Prostate gland (tissue), 2 donors: ENCODE results near the gene LRP2BP.

Experiments
- POLR2A ChIP-seq: fragments of 450-650 bp; IDR thresholded peaks from one replicate; pipeline ENCODE4 v1.6.1; 2016; ENCODE audit warnings: antibody characterized with exemption, mild to moderate bottlenecking
- TF ChIP-seq, protein P1 (sequence below), 4 experiments: fragments of 200-600 bp in 2 of 4; fragments of 450-650 bp in 2 of 4; sonication (generic) in 2 of 4; IDR thresholded peaks; 1 replicate in 3 of 4; 2 replicates in 1 of 4; pipeline ENCODE4 v1.5.1; 2016 to 2019; ENCODE audit warnings: antibody characterized with exemption in 4 of 4, mild to moderate bottlenecking in 2 of 4, moderate library complexity in 2 of 4

GRCh38 chr4:185392156-185392555, 3.6 kb downstream of the LRP2BP start:
- TF ChIP-seq, protein P1, sequence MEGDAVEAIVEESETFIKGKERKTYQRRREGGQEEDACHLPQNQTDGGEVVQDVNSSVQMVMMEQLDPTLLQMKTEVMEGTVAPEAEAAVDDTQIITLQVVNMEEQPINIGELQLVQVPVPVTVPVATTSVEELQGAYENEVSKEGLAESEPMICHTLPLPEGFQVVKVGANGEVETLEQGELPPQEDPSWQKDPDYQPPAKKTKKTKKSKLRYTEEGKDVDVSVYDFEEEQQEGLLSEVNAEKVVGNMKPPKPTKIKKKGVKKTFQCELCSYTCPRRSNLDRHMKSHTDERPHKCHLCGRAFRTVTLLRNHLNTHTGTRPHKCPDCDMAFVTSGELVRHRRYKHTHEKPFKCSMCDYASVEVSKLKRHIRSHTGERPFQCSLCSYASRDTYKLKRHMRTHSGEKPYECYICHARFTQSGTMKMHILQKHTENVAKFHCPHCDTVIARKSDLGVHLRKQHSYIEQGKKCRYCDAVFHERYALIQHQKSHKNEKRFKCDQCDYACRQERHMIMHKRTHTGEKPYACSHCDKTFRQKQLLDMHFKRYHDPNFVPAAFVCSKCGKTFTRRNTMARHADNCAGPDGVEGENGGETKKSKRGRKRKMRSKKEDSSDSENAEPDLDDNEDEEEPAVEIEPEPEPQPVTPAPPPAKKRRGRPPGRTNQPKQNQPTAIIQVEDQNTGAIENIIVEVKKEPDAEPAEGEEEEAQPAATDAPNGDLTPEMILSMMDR (IDR thresholded peaks at IDR 0.05), result no peak
- no peak for TF ChIP-seq POLR2A
